Activated CD8-positive, alpha-beta T cell treated with anti-CD3 and anti-CD28 coated beads for 36 hours (primary cell): ENCODE data around the gene MED16. TPM values are rescaled to one million over a fixed set of nuclear protein-coding genes. Genes with fewer than 3 reads are reported as not detected.

ENCODE experiments used
- ATAC-seq: fragments of 200-7000 bp; cut with Tn5 transposase; one replicate; pipeline ENCODE4 v1.10.0; 2021; ENCODE audit warnings: mild to moderate bottlenecking, moderate library complexity
- CTCF ChIA-PET: fragments of 350-600 bp; sonication (Branson Sonifier 250); formaldehyde crosslinking; loops from one replicate; lab custom pipeline; 2021; ENCODE audit warnings: antibody characterized with exemption; lab: Charles Lee
- POLR2A ChIA-PET: fragments of 350-600 bp; sonication (Branson Sonifier 250); formaldehyde crosslinking; loops from one replicate; lab custom pipeline; 2021; ENCODE audit warnings: antibody characterized with exemption; lab: Charles Lee
- DNase-seq: peaks from one replicate; pipeline ENCODE4 v3.0.0-alpha.2; 2020
- H3K27ac Mint-ChIP-seq: one replicate; pipeline ENCODE4 v1.8.0; 2021; ENCODE audit warnings: mild to moderate bottlenecking, mixed read lengths
- H3K27me3 Mint-ChIP-seq: one replicate; pipeline ENCODE4 v1.8.0; 2021; ENCODE audit warnings: mixed read lengths
- H3K36me3 Mint-ChIP-seq: one replicate; pipeline ENCODE4 v1.8.0; 2021; ENCODE audit warnings: low read depth, mixed read lengths
- H3K4me1 Mint-ChIP-seq: one replicate; pipeline ENCODE4 v1.8.0; 2021; ENCODE audit warnings: low read depth, mixed read lengths
- H3K4me3 Mint-ChIP-seq: one replicate; pipeline ENCODE4 v1.8.0; 2021; ENCODE audit warnings: mild to moderate bottlenecking, moderate library complexity, mixed read lengths
- H3K9me3 Mint-ChIP-seq: one replicate; pipeline ENCODE4 v1.8.0; 2021; ENCODE audit warnings: mixed read lengths
- CTCF ChIP-seq: fragments of 200-600 bp; IDR thresholded peaks from one replicate; pipeline ENCODE4 v1.8.0; 2022; ENCODE audit warnings: antibody characterized with exemption, mild to moderate bottlenecking
- intact Hi-C: fragments of 100-400 bp; cut with micrococcal nuclease; formaldehyde crosslinking; loops from one replicate; pipeline ENCODE4 v1.10.0; 2022
- total RNA-seq, 2 experiments: library from RNA; stranded (reverse); gene quantifications; one replicate each; pipeline ENCODE4 v1.2.3, GENCODE V29; 2021

MED16 gene
- total RNA-seq, 2 experiments from 2014 or later = 37.6 to 37.8 TPM

GRCh38 chr19:884420-885211 lies 8.4 kb downstream of the MED16 start:
- no peak overlapping the region for H3K27ac Mint-ChIP-seq
- no peak for ATAC-seq
- CTCF ChIA-PET = no interaction called here
- H3K27me3 Mint-ChIP-seq = no peaks in the 10 kb centered on the region
- intact Hi-C loops = no loop called here
- POLR2A ChIA-PET = no interaction called here
- no peak overlapping the region for H3K4me3 Mint-ChIP-seq
- no peaks in the 10 kb centered on the region for H3K9me3 Mint-ChIP-seq
- peaks cover 4% of the 10 kb centered on the region for H3K4me1 Mint-ChIP-seq
- peaks cover 2% of the 10 kb centered on the region for H3K36me3 Mint-ChIP-seq
- DNase-seq = no peak
- TF ChIP-seq CTCF = no peak

- DNase-seq (no peak), ATAC-seq (no peak)
- CTCF ChIA-PET = no interaction called here
- H3K4me1 Mint-ChIP-seq = peaks cover 2% of the 10 kb centered on the region
- peaks cover 2% of the 10 kb centered on the region for H3K36me3 Mint-ChIP-seq
- H3K27ac Mint-ChIP-seq = no peak overlapping the region
- H3K27me3 Mint-ChIP-seq = no peaks in the 10 kb centered on the region
- no peak for TF ChIP-seq CTCF
- intact Hi-C loops = no loop called here
- H3K4me3 Mint-ChIP-seq = no peak overlapping the region
- POLR2A ChIA-PET = no interaction called here
- no peaks in the 10 kb centered on the region for H3K9me3 Mint-ChIP-seq
Observed at GRCh38 chr19:883661-884211, 9.3 kb downstream of the MED16 start.

GRCh38 chr19:882871-883497 lies 10.0 kb downstream of the MED16 start:
- intact Hi-C loops = no loop called here
- H3K9me3 Mint-ChIP-seq = no peaks in the 10 kb centered on the region
- no peak overlapping the region for H3K27ac Mint-ChIP-seq
- CTCF ChIA-PET = no interaction called here
- POLR2A ChIA-PET = no interaction called here
- no peak overlapping the region for H3K4me3 Mint-ChIP-seq
- ATAC-seq (no peak), DNase-seq (no peak)
- H3K27me3 Mint-ChIP-seq = no peaks in the 10 kb centered on the region
- no peak for TF ChIP-seq CTCF
- H3K36me3 Mint-ChIP-seq = peaks cover 2% of the 10 kb centered on the region
- peaks cover 2% of the 10 kb centered on the region for H3K4me1 Mint-ChIP-seq

- ChIA-PET POLR2A (no interaction called here), CTCF (no interaction called here)
- DNase-seq = no peak
- intact Hi-C loops = no loop called here
- Mint-ChIP-seq H3K27ac (no peak overlapping the region), H3K9me3 (no peaks in the 10 kb centered on the region), H3K4me3 (no peak overlapping the region), H3K4me1 (no peaks in the 10 kb centered on the region), H3K36me3 (peaks cover 2% of the 10 kb centered on the region), H3K27me3 (no peaks in the 10 kb centered on the region)
- ATAC-seq = no peak
- no peak for TF ChIP-seq CTCF
Observed at GRCh38 chr19:881385-882071, 11.5 kb downstream of the MED16 start.
